Mammary epithelial cell (primary cell): ENCODE measurements around the gene TMEM170A.

Experiments used
- CTCF ChIP-seq, 2 donors: IDR thresholded peaks in 1 of 2; conservative IDR thresholded peaks in 1 of 2; 2 replicates each; pipeline ENCODE4 v1.5.1; 2011 to 2012; ENCODE audit warnings: inconsistent platforms in 2 of 2, low read length in 2 of 2, mild to moderate bottlenecking in 2 of 2, control low read depth in 1 of 2, low read depth in 1 of 2; ENCODE audit not compliant: insufficient read depth in 1 of 2; ENCODE audit errors: extremely low read depth in 1 of 2
- EZH2 ChIP-seq: IDR thresholded peaks from 2 replicates; pipeline ENCODE4 v1.6.1; 2012; ENCODE audit warnings: low read length, inconsistent platforms, borderline replicate concordance

GRCh38 chr16:75413951-75414350 is 50.5 kb downstream of the TMEM170A start:
- no peak for TF ChIP-seq EZH2
- TF ChIP-seq CTCF (conservative IDR thresholded peaks at IDR 0.05 in 1 of 2, IDR thresholded peaks at IDR 0.05 in 1 of 2; ENCODE audit: extremely low read depth in 1 of 2, insufficient read depth in 1 of 2, low read depth in 1 of 2, low read length in 2 of 2), result no peak
